Measurements from ENCODE around the gene CSTB.
A peak's percentile ranks its signal among the peaks of the same experiment; 100 is the strongest.
"Not testable (repeated sequence)": the region's sequence is repeated elsewhere in the genome, so short reads cannot be mapped to it uniquely, and the experiment has no call there.

Gene CSTB
- 477 to 1,209 (median 846) reads per million in 18 experiments for total RNA-seq

- peak in 1 of 2 donors; percentile 29 for DNase-seq
These were observed at the start of gene CSTB for GRCh38 chr21:43775795-43776430. Gene CSTB (minus strand): TSS chr21:43776308. CDS start chr21:43776269, 39 bp downstream.

GRCh38 chr21:43825242-43825935 lies 49.3 kb upstream of the CSTB start:
- DNase-seq: no peak

- peak; percentile 64 to 82 for DNase-seq
These were observed 48.5 kb upstream of the CSTB start for GRCh38 chr21:43824333-43825241.

- DNase-seq: not testable (repeated sequence)
These were observed 46.6 kb upstream of the CSTB start for GRCh38 chr21:43822741-43823140.

- DNase-seq: not testable (repeated sequence)
These were observed 46.1 kb upstream of the CSTB start for GRCh38 chr21:43822166-43822565.

- no peak for DNase-seq
These were observed 44.4 kb upstream of the CSTB start for GRCh38 chr21:43820466-43820865.

- no peak for DNase-seq
These were observed 43.6 kb upstream of the CSTB start for GRCh38 chr21:43819511-43820405.

GRCh38 chr21:43818685-43819084 lies 42.6 kb upstream of the CSTB start:
- peak; percentile 75 to 85 for DNase-seq

- DNase-seq: peak in 1 of 2 donors; percentile 52
These were observed 41.3 kb upstream of the CSTB start for GRCh38 chr21:43817157-43818086.

GRCh38 chr21:43816611-43817071 lies 40.5 kb upstream of the CSTB start:
- no peak for DNase-seq

- no peak for DNase-seq
These were observed 39.9 kb upstream of the CSTB start for GRCh38 chr21:43815991-43816390.

GRCh38 chr21:43815107-43815613 lies 39.1 kb upstream of the CSTB start:
- DNase-seq: no peak

- no peak for DNase-seq
These were observed 38.4 kb upstream of the CSTB start for GRCh38 chr21:43814215-43815106.

- DNase-seq: no peak
These were observed 37.5 kb upstream of the CSTB start for GRCh38 chr21:43813656-43813980.

GRCh38 chr21:43812957-43813655 lies 37.0 kb upstream of the CSTB start:
- DNase-seq: no peak

GRCh38 chr21:43812139-43812821 lies 36.2 kb upstream of the CSTB start:
- DNase-seq: peak; percentile 59 to 72

- DNase-seq: peak in 1 of 2 donors; percentile 38
These were observed 35.4 kb upstream of the CSTB start for GRCh38 chr21:43811262-43812105.
